H1 (cell line): Measurements from ENCODE around the gene FDPS. TPM values are rescaled to one million over a fixed set of nuclear protein-coding genes. Genes with fewer than 3 reads are reported as not detected.

Experiments
- CTCF ChIA-PET: fragments of 300-600 bp; sonication (Branson Sonifier 250); formaldehyde crosslinking; loops from one replicate; lab custom pipeline; 2021; ENCODE audit not compliant: partially characterized antibody; lab: Charles Lee
- POLR2A ChIA-PET: fragments of 300-600 bp; sonication (Branson Sonifier 250); formaldehyde crosslinking; loops from one replicate; lab custom pipeline; 2021; ENCODE audit warnings: inconsistent platforms; ENCODE audit not compliant: partially characterized antibody; lab: Charles Lee
- DNase-seq, 2 experiments: peaks; one replicate each; pipeline versions ENCODE4 v3.0.0 to v3.0.0-alpha.2; 2010 to 2022; ENCODE audit warnings: low spot score in 2 of 2, low read depth in 1 of 2, mixed read lengths in 1 of 2
- FAIRE-seq: peaks from 2 replicates; lab custom pipeline; 2011; peaks lifted over from hg19 to GRCh38; lab: Jason Lieb, UNC
- H2AFZ ChIP-seq: 2 replicates; pipeline ENCODE4 v1.8.1; 2012; ENCODE audit warnings: low read length, inconsistent platforms
- H2AK5ac ChIP-seq: 2 replicates; pipeline ENCODE4 v1.6.1; 2013; ENCODE audit warnings: low read depth, low read length
- H2BK120ac ChIP-seq: replicated peaks from 2 replicates; pipeline ENCODE3; 2013; ENCODE audit warnings: low read depth, low read length, inconsistent platforms
- H2BK12ac ChIP-seq: 2 replicates; pipeline ENCODE4 v1.6.1; 2013; ENCODE audit warnings: low read depth, low read length
- H2BK15ac ChIP-seq: 2 replicates; pipeline ENCODE4 v1.6.1; 2013; ENCODE audit warnings: low read length
- H2BK20ac ChIP-seq: 2 replicates; pipeline ENCODE4 v1.6.1; 2013; ENCODE audit warnings: low read length
- H2BK5ac ChIP-seq: 2 replicates; pipeline ENCODE4 v1.6.1; 2013; ENCODE audit warnings: low read depth, low read length
- H3K14ac ChIP-seq: 2 replicates; pipeline ENCODE4 v1.6.1; 2013; ENCODE audit warnings: inconsistent platforms; ENCODE audit not compliant: insufficient read length
- H3K18ac ChIP-seq: 2 replicates; pipeline ENCODE4 v1.6.1; 2013; ENCODE audit warnings: low read length; ENCODE audit errors: extremely low read depth
- H3K23ac ChIP-seq: 2 replicates; pipeline ENCODE4 v1.6.1; 2013; ENCODE audit warnings: inconsistent platforms; ENCODE audit not compliant: insufficient read length
- H3K23me2 ChIP-seq: 2 replicates; pipeline ENCODE4 v1.6.1; 2013; ENCODE audit warnings: low read depth, low read length
- H3K27ac ChIP-seq: 2 replicates; pipeline ENCODE4 v1.6.1; 2011; ENCODE audit warnings: low read depth, low read length, inconsistent platforms
- H3K27me3 ChIP-seq, 4 experiments: replicated peaks in 1 of 4; 1 replicate in 1 of 4; 2 replicates in 3 of 4; pipeline versions ENCODE4 v1.6.1 to v1.8.1; 2011 to 2013; ENCODE audit warnings: low read length in 3 of 4, mild to moderate bottlenecking in 3 of 4, inconsistent platforms in 2 of 4, mixed read lengths in 2 of 4, moderate library complexity in 1 of 4; ENCODE audit not compliant: control insufficient read depth in 3 of 4, insufficient read depth in 3 of 4; ENCODE audit errors: extremely low read depth in 1 of 4
- H3K36me3 ChIP-seq, 4 experiments: 2 replicates each; pipeline versions ENCODE4 v1.6.1 to v1.8.1; 2011 to 2013; ENCODE audit warnings: mild to moderate bottlenecking in 4 of 4, low read length in 3 of 4, moderate library complexity in 2 of 4, control low read depth in 1 of 4, inconsistent platforms in 1 of 4; ENCODE audit not compliant: insufficient read depth in 4 of 4, control insufficient read depth in 2 of 4
- H3K4ac ChIP-seq: replicated peaks from 2 replicates; pipeline ENCODE3; 2013; ENCODE audit warnings: low read length, low read depth, mixed read lengths, inconsistent platforms; ENCODE audit not compliant: insufficient read length
- H3K4me1 ChIP-seq, 4 experiments: replicated peaks in 1 of 4; 1 replicate in 1 of 4; 2 replicates in 3 of 4; pipeline versions ENCODE4 v1.6.1 to v1.8.1; 2011 to 2013; ENCODE audit warnings: low read length in 3 of 4, inconsistent platforms in 2 of 4, mixed read lengths in 1 of 4; ENCODE audit not compliant: insufficient read depth in 4 of 4, control insufficient read depth in 3 of 4
- H3K4me2 ChIP-seq, 2 experiments: 2 replicates each; pipeline versions ENCODE4 v1.6.1 to v1.8.1; 2011 to 2013; ENCODE audit warnings: low read depth in 2 of 2, low read length in 2 of 2, control low read depth in 1 of 2, inconsistent platforms in 1 of 2, mild to moderate bottlenecking in 1 of 2; ENCODE audit not compliant: insufficient read depth in 1 of 2
- H3K4me3 ChIP-seq, 4 experiments: fragments of 200-600, 300-600 bp in 1 of 4; sonication (generic), shearing (Covaris generic), sonication (Bioruptor Twin) in 1 of 4; 2 replicates each; pipeline versions ENCODE4 v1.5.1 to v1.8.1; 2011 to 2016; ENCODE audit warnings: low read length in 4 of 4, low read depth in 3 of 4, control low read depth in 2 of 4, inconsistent platforms in 2 of 4, mild to moderate bottlenecking in 2 of 4, mixed read lengths in 1 of 4, moderate library complexity in 1 of 4; ENCODE audit not compliant: insufficient read depth in 2 of 4; ENCODE audit errors: extremely low read depth in 1 of 4
- H3K56ac ChIP-seq: replicated peaks from 2 replicates; pipeline ENCODE3; 2013; ENCODE audit warnings: low read depth, mild to moderate bottlenecking, mixed read lengths, low read length, inconsistent platforms; ENCODE audit not compliant: insufficient read length
- H3K79me1 ChIP-seq: 2 replicates; pipeline ENCODE4 v1.6.1; 2013; ENCODE audit warnings: low read depth, low read length, control low read depth
- H3K79me2 ChIP-seq, 2 experiments: 2 replicates each; pipeline versions ENCODE4 v1.6.1 to v1.8.1; 2012 to 2013; ENCODE audit warnings: low read length in 2 of 2, mild to moderate bottlenecking in 2 of 2, inconsistent platforms in 1 of 2; ENCODE audit not compliant: insufficient read depth in 2 of 2, control insufficient read depth in 1 of 2
- H3K9ac ChIP-seq, 4 experiments: replicated peaks in 1 of 4; 1 replicate in 1 of 4; 2 replicates in 3 of 4; pipeline versions ENCODE4 v1.6.1 to v1.8.1; 2011 to 2013; ENCODE audit warnings: low read depth in 3 of 4, low read length in 3 of 4, control low read depth in 2 of 4, mild to moderate bottlenecking in 2 of 4, moderate library complexity in 2 of 4, inconsistent platforms in 1 of 4; ENCODE audit errors: extremely low read depth in 1 of 4
- H3K9me3 ChIP-seq, 2 experiments: 2 replicates each; pipeline versions ENCODE4 v1.6.1 to v1.8.1; 2012 to 2013; ENCODE audit warnings: mild to moderate bottlenecking in 2 of 2, moderate library complexity in 2 of 2, control low read depth in 1 of 2, inconsistent platforms in 1 of 2, low read depth in 1 of 2, low read length in 1 of 2, mixed read lengths in 1 of 2; ENCODE audit not compliant: insufficient read depth in 2 of 2
- H4K20me1 ChIP-seq, 2 experiments: replicated peaks in 1 of 2; 2 replicates each; pipeline versions ENCODE3 to v1.8.1; 2011 to 2013; ENCODE audit warnings: inconsistent platforms in 2 of 2, low read length in 2 of 2, mild to moderate bottlenecking in 1 of 2; ENCODE audit not compliant: insufficient read depth in 2 of 2, control insufficient read depth in 1 of 2
- H4K5ac ChIP-seq: 2 replicates; pipeline ENCODE4 v1.6.1; 2013; ENCODE audit warnings: low read length, low read depth, mixed read lengths, inconsistent platforms; ENCODE audit not compliant: insufficient read length
- H4K8ac ChIP-seq: 2 replicates; pipeline ENCODE4 v1.8.0; 2013; ENCODE audit warnings: mild to moderate bottlenecking, moderate library complexity, low read length, inconsistent platforms; ENCODE audit not compliant: insufficient read depth; ENCODE audit errors: extremely low read depth
- H4K91ac ChIP-seq: replicated peaks from 2 replicates; pipeline ENCODE3; 2013; ENCODE audit warnings: low read length, mixed read lengths, inconsistent platforms; ENCODE audit not compliant: insufficient read length
- ASH2L ChIP-seq: fragments of 200-600, 300-600 bp; sonication (generic); IDR thresholded peaks from one replicate; pipeline ENCODE4 v1.7.1; 2017; ENCODE audit warnings: low read length
- CBX5 ChIP-seq: fragments of 300-800, 300-1000 bp; sonication (generic); IDR thresholded peaks from 2 replicates; pipeline ENCODE4 v1.7.1; 2016; ENCODE audit warnings: antibody characterized with exemption, low read length, low read depth
- CTCF ChIP-seq, 3 experiments: IDR thresholded peaks; 1 replicate in 2 of 3; 2 replicates in 1 of 3; pipeline versions ENCODE4 v1.5.1 to v1.6.1; 2011; ENCODE audit warnings: low read length in 3 of 3, mild to moderate bottlenecking in 3 of 3, inconsistent platforms in 2 of 3, low read depth in 1 of 3, moderate library complexity in 1 of 3; ENCODE audit not compliant: insufficient read depth in 1 of 3; ENCODE audit errors: control extremely low read depth in 1 of 3
- E2F6 ChIP-seq: IDR thresholded peaks from 2 replicates; pipeline ENCODE4 v1.6.1; 2012; ENCODE audit warnings: inconsistent platforms
- GABPA ChIP-seq: IDR thresholded peaks from 2 replicates; pipeline ENCODE4 v1.6.1; 2011; ENCODE audit warnings: mild to moderate bottlenecking, low read length, moderate library complexity, borderline replicate concordance; ENCODE audit not compliant: insufficient read depth
- HDAC2 ChIP-seq, 2 experiments: fragments of 300-600 bp in 1 of 2; sonication (generic) in 1 of 2; IDR thresholded peaks; 2 replicates each; pipeline ENCODE4 v1.6.1; 2011 to 2012; ENCODE audit warnings: low read depth in 2 of 2, low read length in 2 of 2, mild to moderate bottlenecking in 2 of 2, moderate library complexity in 2 of 2, borderline replicate concordance in 1 of 2, inconsistent platforms in 1 of 2
- POLR2AphosphoS5 ChIP-seq: IDR thresholded peaks from 2 replicates; pipeline ENCODE4 v1.6.1; 2011; ENCODE audit warnings: low read depth, low read length
- SUZ12 ChIP-seq: fragments of 200-600 bp; sonication (generic); IDR thresholded peaks from 2 replicates; pipeline ENCODE4 v1.6.1; 2012; ENCODE audit warnings: mild to moderate bottlenecking, inconsistent platforms, low read length, moderate library complexity, mixed read lengths
- TAF1 ChIP-seq: IDR thresholded peaks from 2 replicates; pipeline ENCODE4 v1.6.1; 2011; ENCODE audit warnings: mild to moderate bottlenecking, low read depth, low read length
- WGBS, 2 experiments: shearing (Covaris generic) in 1 of 2; methylation state at CpG; one replicate each; pipeline versions ENCODE4 v1.1.6 to v1.1.7; 2013 to 2015; ENCODE audit warnings: low lambda C conversion rate in 2 of 2, mixed read lengths in 2 of 2, inconsistent platforms in 1 of 2, low coverage in 1 of 2, missing lambda C conversion rate in 1 of 2; ENCODE audit not compliant: insufficient replicate concordance in 2 of 2, insufficient coverage in 1 of 2, insufficient read length in 1 of 2; ENCODE audit errors: extremely low coverage in 1 of 2, missing lambda C conversion rate in 1 of 2; 5-methylcytosine and 5-hydroxymethylcytosine counted together
- polyA plus RNA-seq, 7 experiments: library from polyadenylated mRNA; depleted of rRNA in 3 of 7; stranded (reverse) in 5 of 7; unstranded in 2 of 7; fragments of >200 nt in 5 of 7; fragments of 200-250 nt in 2 of 7; gene quantifications; 1 replicate in 5 of 7; 2 replicates in 1 of 7; 4 replicates in 1 of 7; pipeline versions ENCODE4 v1.2.1 to v1.2.3, GENCODE V29; 2011 to 2013; ENCODE audit warnings: missing spikeins in 2 of 7, mixed read lengths in 2 of 7
- total RNA-seq: library from RNA; stranded (reverse); fragmentation: NEBNext Ultra II Directional; extraction: Animal tissue kit (Norgen Biotek cat#: 25700); gene quantifications from 2 replicates; pipeline ENCODE4 v1.2.1, GENCODE V29; 2021

The FDPS gene
- total and polyA plus RNA-seq, 2 of the 8 experiments (the other 6 are each of a cell fraction or from before 2014, with no cell fraction given) = 267 to 368 TPM

- no peak overlapping the region for H3K18ac ChIP-seq
- ChIA-PET POLR2A (interaction anchor here (1.6 kb wide), 1 partner anchor 11 kb away, joined by 4 read pairs; no protein-coding TSS in a partner anchor), CTCF (interaction anchor here (1.3 to 15.0 kb wide), 4 partner anchors 10 to 76 kb away, joined by 3 to 227 read pairs (median 26); partner anchors contain the start of gene ENTREP3)
- 0 out of 2 replicates have a peak overlapping the region, but pooled peaks have one; percentile 9 for H2AK5ac ChIP-seq
- no peak overlapping the region for H2BK20ac ChIP-seq
- H2BK12ac ChIP-seq = peak overlapping the region; percentile 17; the same call in 1 of the 2 replicates
- peaks cover 0 to 5% (median 3%) of the 10 kb centered on the region in 4 experiments; a peak in 4 of 7 replicates for H3K27me3 ChIP-seq
- peaks cover 0 to 29% (median 3%) of the 10 kb centered on the region in 4 experiments; a peak in 7 of 8 replicates for H3K36me3 ChIP-seq
- FAIRE-seq (no peak), DNase-seq (no peak)
- H3K23me2 ChIP-seq = peaks cover 13% of the 10 kb centered on the region; the same call in 1 of the 2 replicates
- no peak overlapping the region for H3K27ac ChIP-seq
- WGBS, 2 experiments = 94% methylated on average over 6 of the region's 6 CpGs; no CpG with 5 or more reads in 1 of the 2 experiments
- no peak overlapping the region for H2BK15ac ChIP-seq
- no peak overlapping the region; the same call in 1 of the 2 replicates for H2BK5ac ChIP-seq
- H3K9ac ChIP-seq = no peak overlapping the region
- peaks cover 6% of the 10 kb centered on the region for H3K79me1 ChIP-seq
- no peak overlapping the region for H4K5ac ChIP-seq
- H3K4me3 ChIP-seq = peak overlapping the region in 1 of 4 experiments; percentile 87; a peak in 2 of 8 replicates
- H4K91ac ChIP-seq = no peak overlapping the region
- H3K4me1 ChIP-seq = peaks cover 4 to 23% (median 12%) of the 10 kb centered on the region in 4 experiments; a peak in 6 of 7 replicates
- H3K56ac ChIP-seq = no peak overlapping the region
- H3K4ac ChIP-seq = no peak overlapping the region
- peak overlapping the region; percentile 73 to 97; a peak in 1 of 4 replicates for H3K4me2 ChIP-seq
- H2BK120ac ChIP-seq = no peak overlapping the region
- H2AFZ ChIP-seq = no peak overlapping the region
- peaks cover 8 to 9% of the 10 kb centered on the region in 2 experiments for H4K20me1 ChIP-seq
- H3K14ac ChIP-seq = no peak overlapping the region
- H3K79me2 ChIP-seq = peaks cover 0 to 4% of the 10 kb centered on the region in 2 experiments; a peak in 1 of 4 replicates
- no peaks in the 10 kb centered on the region for H3K9me3 ChIP-seq
- H3K23ac ChIP-seq = no peak overlapping the region
- H4K8ac ChIP-seq = no peak overlapping the region
- no peak for TF ChIP-seq GABPA
- no peak for TF ChIP-seq CBX5
- no peak for TF ChIP-seq TAF1
- no peak for TF ChIP-seq POLR2AphosphoS5
- no peak for TF ChIP-seq ASH2L
- no peak for TF ChIP-seq HDAC2 (IDR thresholded peaks at IDR 0.05; ENCODE audit: borderline replicate concordance in 1 of 2, low read depth in 2 of 2, low read length in 2 of 2)
- no peak for TF ChIP-seq CTCF (IDR thresholded peaks at IDR 0.05; ENCODE audit: control extremely low read depth in 1 of 3, insufficient read depth in 1 of 3, low read depth in 1 of 3, low read length in 3 of 3)
- TF ChIP-seq SUZ12 = no peak
- TF ChIP-seq E2F6 = no peak
Observed at GRCh38 chr1:155326020-155326526, 17.4 kb downstream of the FDPS start.
